ENCODE measurements around the gene BTBD2.

DNA sequence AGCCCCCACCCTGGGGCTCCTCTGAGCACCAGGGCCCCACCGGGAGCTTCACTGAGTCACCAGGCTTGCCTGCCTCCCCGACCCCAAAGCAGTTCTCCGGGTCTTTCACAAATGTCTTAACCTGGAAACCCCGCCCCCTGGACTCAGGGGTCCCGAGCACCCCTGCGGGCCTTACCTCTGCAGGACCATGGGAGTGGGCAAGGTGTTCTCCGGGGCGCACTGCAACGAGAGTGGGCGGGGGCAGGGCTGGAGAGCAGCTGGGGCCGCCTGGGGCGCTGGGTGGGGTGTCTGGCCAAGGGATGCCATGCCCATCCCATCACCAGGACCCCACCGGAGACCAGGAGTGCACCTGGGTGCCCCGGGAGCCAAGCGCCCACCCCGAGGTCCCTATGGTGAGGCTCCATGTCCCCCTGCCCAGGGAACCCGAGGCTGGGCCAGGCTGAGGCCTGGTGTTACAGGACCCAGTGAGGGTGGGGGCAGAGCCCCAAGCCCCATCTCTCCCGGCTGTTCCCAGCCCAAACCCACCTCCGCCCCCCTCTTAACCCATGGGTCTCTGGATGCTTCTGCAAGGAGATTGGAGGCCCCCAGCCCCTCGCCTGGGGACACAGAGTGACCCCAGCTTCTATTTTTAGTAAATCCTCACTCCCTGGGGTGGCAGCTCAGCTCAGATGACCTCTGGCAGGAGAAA is 24.6 kb upstream of the BTBD2 start:
- TF ChIP-seq, protein P1, sequence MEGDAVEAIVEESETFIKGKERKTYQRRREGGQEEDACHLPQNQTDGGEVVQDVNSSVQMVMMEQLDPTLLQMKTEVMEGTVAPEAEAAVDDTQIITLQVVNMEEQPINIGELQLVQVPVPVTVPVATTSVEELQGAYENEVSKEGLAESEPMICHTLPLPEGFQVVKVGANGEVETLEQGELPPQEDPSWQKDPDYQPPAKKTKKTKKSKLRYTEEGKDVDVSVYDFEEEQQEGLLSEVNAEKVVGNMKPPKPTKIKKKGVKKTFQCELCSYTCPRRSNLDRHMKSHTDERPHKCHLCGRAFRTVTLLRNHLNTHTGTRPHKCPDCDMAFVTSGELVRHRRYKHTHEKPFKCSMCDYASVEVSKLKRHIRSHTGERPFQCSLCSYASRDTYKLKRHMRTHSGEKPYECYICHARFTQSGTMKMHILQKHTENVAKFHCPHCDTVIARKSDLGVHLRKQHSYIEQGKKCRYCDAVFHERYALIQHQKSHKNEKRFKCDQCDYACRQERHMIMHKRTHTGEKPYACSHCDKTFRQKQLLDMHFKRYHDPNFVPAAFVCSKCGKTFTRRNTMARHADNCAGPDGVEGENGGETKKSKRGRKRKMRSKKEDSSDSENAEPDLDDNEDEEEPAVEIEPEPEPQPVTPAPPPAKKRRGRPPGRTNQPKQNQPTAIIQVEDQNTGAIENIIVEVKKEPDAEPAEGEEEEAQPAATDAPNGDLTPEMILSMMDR (IDR thresholded peaks at IDR 0.05) = no peak
- TF ChIP-seq ZFX (IDR thresholded peaks at IDR 0.05; ENCODE audit: borderline replicate concordance) = no peak

Data from 22Rv1 (cell line).